BE2C (cell line): Measurements from ENCODE around the gene DLG2.
"Not testable (repeated sequence)": the region's sequence is repeated elsewhere in the genome, so short reads cannot be mapped to it uniquely, and the experiment has no call there.

Experiments
- DNase-seq: peaks from one replicate; pipeline ENCODE4 v3.0.0-alpha.2; 2020
- H3K27me3 ChIP-seq: fragments of 250-450 bp; sonication (Bioruptor Pico); 2 replicates; pipeline ENCODE4 v1.5.1; 2020; ENCODE audit warnings: mild to moderate bottlenecking
- H3K36me3 ChIP-seq: fragments of 250-450 bp; sonication (Bioruptor Pico); 2 replicates; pipeline ENCODE4 v1.5.1; 2020; ENCODE audit warnings: mild to moderate bottlenecking
- H3K4me1 ChIP-seq: fragments of 250-450 bp; sonication (Bioruptor Pico); 2 replicates; pipeline ENCODE4 v1.5.1; 2020
- H3K4me3 ChIP-seq: 2 replicates; pipeline ENCODE4 v1.5.1; 2011; ENCODE audit warnings: low read depth, low read length
- H3K9me3 ChIP-seq: fragments of 250-450 bp; sonication (Bioruptor Pico); 2 replicates; pipeline ENCODE4 v1.5.1; 2020
- TF ChIP-seq, protein P1 (sequence below): IDR thresholded peaks from 2 replicates; pipeline ENCODE4 v1.5.1; 2012; ENCODE audit warnings: mild to moderate bottlenecking, low read depth, low read length

The DLG2 gene

DNA sequence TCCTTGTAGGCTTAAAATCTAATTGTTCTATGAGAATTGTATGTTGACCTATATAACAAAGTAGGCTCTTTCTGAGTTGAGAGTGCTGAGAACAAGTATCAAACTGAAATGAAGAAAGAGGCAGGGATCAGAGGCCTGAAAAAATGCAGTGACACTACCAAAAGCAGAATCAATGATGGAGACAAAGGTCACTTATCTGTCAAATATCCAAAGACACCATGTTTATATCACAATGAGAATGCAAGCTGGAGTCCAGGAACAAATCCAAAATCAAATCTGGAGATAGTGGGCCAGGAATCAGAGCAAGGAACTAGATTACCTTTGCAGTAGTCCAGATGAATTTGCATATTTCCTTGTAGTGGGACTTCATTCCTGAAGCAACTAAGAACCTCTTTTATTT, 377.7 kb downstream of the DLG2 start:
- DNase-seq, result no peak
- Histone ChIP-seq H3K9me3 (no peaks in the 10 kb centered on the region; the same call in 1 of the 2 replicates), H3K27me3 (no peaks in the 10 kb centered on the region), H3K4me3 (no peak overlapping the region), H3K36me3 (no peaks in the 10 kb centered on the region), H3K4me1 (no peaks in the 10 kb centered on the region)
- TF ChIP-seq, protein P1, sequence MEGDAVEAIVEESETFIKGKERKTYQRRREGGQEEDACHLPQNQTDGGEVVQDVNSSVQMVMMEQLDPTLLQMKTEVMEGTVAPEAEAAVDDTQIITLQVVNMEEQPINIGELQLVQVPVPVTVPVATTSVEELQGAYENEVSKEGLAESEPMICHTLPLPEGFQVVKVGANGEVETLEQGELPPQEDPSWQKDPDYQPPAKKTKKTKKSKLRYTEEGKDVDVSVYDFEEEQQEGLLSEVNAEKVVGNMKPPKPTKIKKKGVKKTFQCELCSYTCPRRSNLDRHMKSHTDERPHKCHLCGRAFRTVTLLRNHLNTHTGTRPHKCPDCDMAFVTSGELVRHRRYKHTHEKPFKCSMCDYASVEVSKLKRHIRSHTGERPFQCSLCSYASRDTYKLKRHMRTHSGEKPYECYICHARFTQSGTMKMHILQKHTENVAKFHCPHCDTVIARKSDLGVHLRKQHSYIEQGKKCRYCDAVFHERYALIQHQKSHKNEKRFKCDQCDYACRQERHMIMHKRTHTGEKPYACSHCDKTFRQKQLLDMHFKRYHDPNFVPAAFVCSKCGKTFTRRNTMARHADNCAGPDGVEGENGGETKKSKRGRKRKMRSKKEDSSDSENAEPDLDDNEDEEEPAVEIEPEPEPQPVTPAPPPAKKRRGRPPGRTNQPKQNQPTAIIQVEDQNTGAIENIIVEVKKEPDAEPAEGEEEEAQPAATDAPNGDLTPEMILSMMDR, result no peak

DNA sequence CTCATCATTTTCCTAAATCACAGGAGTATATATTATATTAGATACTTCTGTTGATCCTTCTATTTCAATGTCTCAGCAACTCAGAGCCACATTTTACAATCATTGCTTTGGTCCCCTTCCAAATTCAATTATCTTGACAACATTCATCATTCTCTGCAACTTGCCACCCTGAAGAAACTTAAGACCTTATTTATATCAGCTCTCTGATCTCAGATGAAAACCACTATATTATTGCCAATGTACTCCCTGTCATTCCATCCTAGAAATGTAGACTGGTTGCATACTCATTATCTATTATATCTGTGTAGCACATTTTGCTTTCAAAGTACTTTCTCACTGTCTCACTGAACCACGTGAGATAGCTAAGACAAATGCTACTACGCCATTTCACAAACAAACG, 379.3 kb downstream of the DLG2 start:
- TF ChIP-seq, protein P1, result no peak
- Histone ChIP-seq H3K9me3 (no peaks in the 10 kb centered on the region; the same call in 1 of the 2 replicates), H3K4me1 (no peaks in the 10 kb centered on the region), H3K27me3 (no peaks in the 10 kb centered on the region), H3K4me3 (no peak overlapping the region), H3K36me3 (no peaks in the 10 kb centered on the region)
- DNase-seq, result no peak

DNA sequence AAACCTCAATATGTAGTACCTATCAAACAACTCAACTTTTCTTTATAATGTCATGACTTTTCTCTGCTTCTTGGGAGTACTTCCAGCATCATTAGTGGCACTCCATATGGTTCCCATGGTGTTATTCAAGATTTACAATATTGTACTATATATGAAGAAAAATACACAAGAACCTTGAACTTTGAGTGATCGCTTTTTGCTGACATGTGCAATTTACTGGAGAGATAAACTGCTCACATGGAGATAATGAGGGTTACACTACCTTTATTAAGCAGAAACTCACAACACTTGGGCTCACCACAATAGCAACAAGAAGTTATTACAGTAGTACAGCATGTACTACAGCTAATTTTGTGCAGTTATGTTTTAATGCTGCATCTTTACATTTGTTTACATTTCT, 388.2 kb downstream of the DLG2 start:
- Histone ChIP-seq H3K4me3 (no peak overlapping the region), H3K36me3 (no peaks in the 10 kb centered on the region), H3K27me3 (no peaks in the 10 kb centered on the region), H3K4me1 (no peaks in the 10 kb centered on the region), H3K9me3 (no peaks in the 10 kb centered on the region)
- TF ChIP-seq, protein P1, result no peak
- no peak for DNase-seq

DNA sequence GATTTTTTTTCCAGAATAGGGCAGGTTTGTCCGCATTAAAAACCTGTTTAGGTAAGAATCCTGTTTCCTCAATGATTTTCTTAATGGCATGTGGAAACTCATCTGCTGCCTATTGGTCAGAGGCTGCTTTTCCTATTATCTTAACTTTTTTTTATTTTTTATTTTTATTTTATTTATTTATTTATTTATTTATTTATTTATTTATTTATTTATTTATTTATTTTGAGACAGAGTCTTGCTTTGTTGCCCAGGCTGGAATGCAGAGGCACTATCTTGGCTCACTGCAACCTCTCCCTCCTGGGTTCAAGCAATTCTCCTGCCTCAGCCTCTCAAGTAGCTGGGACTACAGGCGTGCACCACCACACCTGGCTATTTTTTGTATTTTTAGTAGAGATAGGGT, 389.1 kb downstream of the DLG2 start:
- H3K36me3 ChIP-seq, H3K4me3 ChIP-seq, DNase-seq, H3K9me3 ChIP-seq, H3K4me1 ChIP-seq, H3K27me3 ChIP-seq: not testable (repeated sequence)

DNA sequence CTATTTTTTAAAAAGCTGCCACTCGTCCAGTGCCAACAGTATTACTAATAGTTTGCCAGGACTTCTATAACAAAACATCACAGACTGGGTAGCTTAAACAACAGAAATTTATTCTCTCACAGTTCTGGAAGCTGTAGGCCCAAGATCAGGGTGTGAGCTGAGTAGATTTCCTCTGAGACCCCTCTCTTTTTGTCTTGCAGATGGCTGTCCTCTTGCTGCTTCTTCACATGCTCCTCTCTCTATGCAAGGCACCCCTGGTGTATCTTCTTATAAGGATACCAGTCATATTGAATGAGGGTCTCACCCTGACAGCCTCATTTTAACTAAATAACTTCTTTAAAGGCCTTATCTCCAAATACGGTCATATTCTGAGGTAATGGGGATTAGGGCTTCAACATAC, 390.9 kb downstream of the DLG2 start:
- no peak for DNase-seq
- Histone ChIP-seq H3K4me1 (no peaks in the 10 kb centered on the region), H3K27me3 (no peaks in the 10 kb centered on the region), H3K4me3 (no peak overlapping the region), H3K9me3 (no peaks in the 10 kb centered on the region), H3K36me3 (no peaks in the 10 kb centered on the region)
- TF ChIP-seq, protein P1, result no peak

DNA sequence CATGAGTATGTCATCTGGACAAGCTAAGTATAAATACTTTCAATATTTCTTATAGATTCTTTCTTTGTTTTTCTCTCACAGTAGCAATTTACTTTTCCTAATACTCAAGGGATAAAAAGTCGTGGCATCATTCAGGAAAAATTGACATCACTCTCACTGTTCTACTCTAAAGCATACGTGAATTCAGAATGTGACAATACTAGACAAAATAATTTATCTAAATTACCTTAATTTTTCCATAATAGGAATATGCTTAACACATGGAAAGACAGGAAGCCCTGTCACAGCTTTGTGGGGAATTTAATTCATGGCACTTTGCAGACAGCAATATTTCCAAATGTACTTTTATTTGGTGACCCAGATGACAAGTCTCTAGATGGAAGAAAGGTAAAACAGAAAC, 394.6 kb downstream of the DLG2 start:
- H3K4me1 ChIP-seq, result no peaks in the 10 kb centered on the region
- no peaks in the 10 kb centered on the region for H3K36me3 ChIP-seq
- TF ChIP-seq, protein P1, result no peak
- H3K4me3 ChIP-seq, result no peak overlapping the region
- no peak for DNase-seq
- no peaks in the 10 kb centered on the region for H3K9me3 ChIP-seq
- no peaks in the 10 kb centered on the region for H3K27me3 ChIP-seq

DNA sequence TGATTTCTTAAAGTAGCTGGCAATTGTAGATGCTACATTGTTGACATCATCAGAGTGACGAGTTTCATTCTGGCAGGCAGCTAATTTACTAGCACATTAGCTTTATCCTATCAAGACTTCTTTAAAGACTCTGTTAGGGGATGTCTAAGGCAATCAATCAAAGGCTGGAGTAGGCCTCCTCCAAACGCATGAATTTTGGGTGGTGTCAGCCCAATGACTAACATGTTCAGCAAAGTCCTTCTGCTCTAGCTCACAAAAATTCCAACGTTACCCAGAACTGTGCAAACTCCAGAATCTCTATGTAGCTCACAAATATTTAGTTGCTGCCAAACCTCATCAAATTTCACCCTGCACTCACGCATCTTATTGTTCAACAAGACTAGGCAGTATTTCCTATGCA, 395.6 kb downstream of the DLG2 start:
- H3K9me3 ChIP-seq, result no peaks in the 10 kb centered on the region
- H3K36me3 ChIP-seq, result no peaks in the 10 kb centered on the region
- TF ChIP-seq, protein P1, result no peak
- H3K27me3 ChIP-seq, result no peaks in the 10 kb centered on the region
- no peak for DNase-seq
- no peaks in the 10 kb centered on the region for H3K4me1 ChIP-seq
- no peak overlapping the region for H3K4me3 ChIP-seq

DNA sequence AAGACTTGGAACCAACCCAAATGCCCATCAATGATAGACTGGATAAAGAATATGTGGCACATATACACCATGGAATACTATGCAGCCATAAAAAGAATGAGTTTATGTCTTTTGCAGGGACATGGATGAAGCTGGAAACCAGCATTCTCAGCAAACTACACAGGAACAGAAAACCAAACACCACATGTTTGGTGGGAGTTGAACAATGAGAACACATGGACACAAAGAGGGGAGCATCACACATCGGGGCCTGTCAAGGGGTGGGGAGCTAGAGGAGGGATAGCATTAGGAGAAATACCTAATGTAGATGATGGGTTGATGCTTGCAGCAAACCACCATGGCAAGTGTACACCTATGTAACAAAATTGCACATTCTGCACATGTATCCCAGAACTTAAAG, 397.4 kb downstream of the DLG2 start:
- H3K9me3 ChIP-seq, DNase-seq, H3K36me3 ChIP-seq, H3K4me3 ChIP-seq, H3K27me3 ChIP-seq, H3K4me1 ChIP-seq: not testable (repeated sequence)
